GM18498 (cell line): ENCODE data around the gene CCDC169.
"Not testable (repeated sequence)": the region's sequence is repeated elsewhere in the genome, so short reads cannot be mapped to it uniquely, and the experiment has no call there.

Experiments used
- ATAC-seq: cut with Tn5 transposase; IDR thresholded peaks from one replicate; pipeline ENCODE4 v1.9.1; 2021; ENCODE audit warnings: mild to moderate bottlenecking, moderate library complexity; ENCODE audit not compliant: unreplicated experiment

The CCDC169 gene

DNA sequence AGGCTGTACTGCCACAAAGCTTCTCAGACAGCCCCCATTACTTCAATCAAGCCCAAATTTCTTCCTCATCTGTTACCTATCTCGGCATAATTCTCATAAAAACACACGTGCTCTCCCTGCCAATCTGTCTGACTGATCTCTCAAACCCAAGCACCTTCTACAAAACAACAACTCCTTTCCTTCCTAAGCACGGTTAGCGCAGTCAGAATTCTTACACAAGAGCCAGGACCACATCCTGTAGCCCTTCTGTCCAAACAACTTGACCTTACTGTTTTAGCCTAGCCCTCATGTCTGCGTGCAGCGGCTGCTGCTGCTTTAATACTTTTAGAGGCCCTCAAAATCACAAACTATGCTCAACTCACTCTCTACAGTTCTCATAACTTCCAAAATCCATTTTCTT lies 22.2 kb upstream of the CCDC169 start:
- ATAC-seq, result not testable (repeated sequence)

DNA sequence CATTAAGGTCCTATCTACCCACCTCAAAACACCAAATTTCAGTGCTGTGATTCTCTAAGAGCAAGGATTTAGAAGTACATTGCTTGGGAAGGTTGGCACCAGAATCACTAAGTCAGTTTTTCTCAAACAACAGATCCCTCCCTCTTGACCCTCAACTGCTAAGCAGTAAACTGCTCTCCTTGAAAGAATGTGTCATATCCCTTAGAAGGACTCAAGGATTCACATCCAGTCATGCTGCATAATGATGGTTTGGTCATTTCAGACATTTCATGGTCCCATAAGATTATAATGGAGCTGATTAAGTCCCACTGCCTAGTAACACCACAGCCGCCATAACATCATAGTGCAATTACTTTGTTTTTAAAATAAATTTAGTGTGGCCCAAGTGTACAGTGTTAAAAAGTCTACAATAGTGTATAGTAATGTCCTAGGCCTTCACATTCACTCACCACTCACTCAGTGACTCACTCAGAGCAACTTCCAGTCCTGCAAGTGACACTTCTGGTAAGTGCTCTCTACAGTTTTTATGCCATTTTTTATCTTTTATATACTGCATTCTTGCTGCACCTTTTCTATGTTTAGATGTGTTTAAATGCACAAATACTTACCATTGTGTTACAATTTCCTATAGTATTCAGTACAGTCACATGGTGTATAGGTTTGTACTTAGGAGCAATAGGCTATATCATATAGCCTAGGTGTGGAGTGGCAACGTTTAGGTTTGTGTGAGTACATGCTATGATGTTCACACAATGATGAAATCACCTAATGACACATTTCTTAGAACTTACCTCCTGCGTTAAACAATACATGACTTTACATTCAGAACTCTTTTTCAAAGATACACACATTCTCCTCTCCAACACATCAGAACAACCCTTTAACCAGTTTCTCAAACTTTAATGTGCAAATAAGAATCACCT lies 15.7 kb upstream of the CCDC169 start:
- no peak for ATAC-seq

DNA sequence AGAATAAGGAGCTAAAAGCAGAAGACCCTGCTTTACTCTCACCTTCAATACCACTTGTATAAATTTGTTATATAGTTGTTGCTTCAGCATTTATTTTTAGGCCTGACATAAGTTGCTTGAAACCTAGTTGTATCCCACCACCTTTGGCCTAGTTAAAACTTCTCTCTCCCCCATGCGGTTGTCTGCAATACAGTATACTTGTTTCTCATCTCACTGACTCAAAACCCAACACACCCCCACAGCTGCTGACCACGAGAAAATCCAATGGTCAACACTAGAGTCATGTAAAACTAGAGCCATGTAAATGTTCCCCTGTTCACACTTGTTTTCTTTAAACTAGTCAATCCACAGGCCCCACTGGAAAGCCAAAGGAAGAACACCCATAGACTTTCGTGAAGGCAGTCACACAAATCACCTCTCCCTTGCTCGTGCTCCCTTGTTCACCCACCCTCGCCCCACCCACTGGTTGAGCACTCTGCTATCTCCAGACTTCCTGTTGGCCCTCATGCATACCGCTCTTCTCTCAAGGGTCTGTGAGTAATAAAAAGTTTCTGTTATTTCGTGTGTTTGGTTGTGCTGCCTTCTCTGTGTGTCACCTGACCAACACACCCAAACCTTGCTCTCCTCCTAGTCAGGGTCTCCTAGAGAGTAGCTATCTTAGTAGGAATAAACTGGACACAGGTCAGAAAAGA lies 12.9 kb upstream of the CCDC169 start:
- no peak for ATAC-seq

DNA sequence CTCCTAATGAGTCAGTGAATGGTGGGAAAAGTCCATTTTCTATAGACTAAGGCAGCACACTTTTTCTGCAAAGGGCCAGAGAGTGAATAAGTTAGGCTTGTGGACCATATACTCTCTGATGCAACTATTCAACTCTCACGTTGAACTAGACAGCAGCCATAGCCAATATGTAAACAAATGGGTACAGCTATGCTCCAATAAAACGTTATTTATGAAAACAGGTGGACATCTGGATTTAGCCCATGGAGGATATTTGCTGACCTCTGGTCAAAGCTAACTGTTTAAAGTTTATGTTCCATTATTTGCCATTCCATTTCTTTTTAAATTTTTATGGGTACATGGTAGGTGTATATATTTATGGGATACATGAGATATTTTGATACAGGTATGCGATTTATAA lies 4.7 kb upstream of the CCDC169 start:
- no peak for ATAC-seq

DNA sequence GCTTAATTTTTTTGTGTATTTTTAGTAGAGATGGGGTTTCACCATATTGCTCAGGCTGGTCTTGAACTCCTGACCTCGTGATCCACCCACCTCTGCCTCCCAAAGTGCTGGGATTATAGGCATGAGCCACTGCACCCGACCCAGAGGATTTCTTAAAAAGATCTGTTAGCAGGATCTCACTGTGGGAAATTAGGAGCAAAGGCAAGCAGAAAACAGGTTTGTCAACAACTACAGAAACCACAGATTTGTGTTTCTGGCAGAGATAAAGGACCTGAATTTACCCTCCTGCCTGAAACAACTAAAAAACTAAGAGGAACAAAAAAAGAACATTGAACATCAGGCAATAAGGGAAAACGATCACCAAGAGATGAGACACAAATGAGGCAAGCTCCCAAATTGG lies 1.9 kb upstream of the CCDC169 start:
- not testable (repeated sequence) for ATAC-seq

DNA sequence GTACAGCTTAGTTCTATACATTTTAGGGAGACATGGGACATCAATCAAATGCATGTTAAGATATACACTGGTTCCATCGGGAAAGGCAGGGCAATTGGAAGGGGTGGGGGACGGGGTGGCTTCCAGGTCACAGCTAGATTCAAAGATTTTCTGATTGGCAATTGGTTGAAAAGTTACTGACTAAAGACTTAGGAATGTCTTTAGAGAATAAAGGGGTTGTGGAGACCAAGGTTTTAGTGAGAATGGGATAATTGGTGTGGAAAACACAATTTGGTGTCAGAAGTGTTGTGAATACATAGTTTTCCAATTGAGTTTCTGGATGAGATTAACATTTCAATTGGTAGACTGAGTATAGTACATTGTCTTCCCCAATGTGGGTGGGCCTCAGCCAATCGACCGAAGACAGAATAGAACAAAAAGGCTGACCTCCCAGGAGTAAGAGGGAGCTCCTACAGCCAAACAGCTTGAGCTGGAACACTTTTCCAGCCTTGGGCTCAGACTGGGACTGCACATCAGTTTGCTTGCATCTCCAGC lies 988 bp upstream of the CCDC169 start:
- ATAC-seq, result no peak

DNA sequence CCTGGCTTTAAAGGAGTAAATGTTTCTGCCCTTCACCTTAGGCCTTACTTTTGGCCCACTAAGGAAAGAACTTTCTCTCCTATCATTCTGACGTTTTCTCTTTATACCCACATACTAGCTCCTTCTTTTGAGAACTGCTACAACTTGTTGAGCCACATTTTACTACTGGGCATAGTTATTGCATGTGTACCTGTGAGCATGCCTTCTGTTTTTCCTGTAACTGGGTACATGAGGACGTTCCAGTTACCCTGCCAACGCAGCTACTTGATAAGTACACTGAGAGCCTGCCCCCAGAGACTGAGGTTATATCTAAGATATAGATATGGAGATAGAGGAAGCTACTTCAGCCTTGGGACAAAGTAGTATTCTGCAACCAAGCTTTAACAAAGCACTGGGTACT lies 3.5 kb downstream of the CCDC169 start:
- ATAC-seq, result no peak

DNA sequence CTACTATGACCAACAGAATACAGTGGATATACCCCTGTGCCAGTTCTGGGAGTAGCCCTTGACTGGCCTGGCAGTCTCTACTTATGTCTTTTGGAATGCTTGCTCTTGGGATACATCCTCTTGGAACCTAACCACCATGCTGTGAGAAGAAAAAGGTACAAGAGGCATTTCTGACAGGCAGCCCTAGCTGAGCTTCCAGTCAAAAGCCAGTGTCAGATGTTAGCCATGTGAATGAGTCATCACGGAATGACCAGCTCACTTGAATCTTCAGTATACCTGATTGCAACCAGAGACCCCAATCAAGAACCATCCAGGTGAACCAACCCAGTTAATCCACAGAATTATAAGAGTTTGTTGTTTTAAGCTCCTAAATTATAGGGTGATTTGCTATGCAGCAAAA lies 4.1 kb downstream of the CCDC169 start:
- ATAC-seq, result no peak

DNA sequence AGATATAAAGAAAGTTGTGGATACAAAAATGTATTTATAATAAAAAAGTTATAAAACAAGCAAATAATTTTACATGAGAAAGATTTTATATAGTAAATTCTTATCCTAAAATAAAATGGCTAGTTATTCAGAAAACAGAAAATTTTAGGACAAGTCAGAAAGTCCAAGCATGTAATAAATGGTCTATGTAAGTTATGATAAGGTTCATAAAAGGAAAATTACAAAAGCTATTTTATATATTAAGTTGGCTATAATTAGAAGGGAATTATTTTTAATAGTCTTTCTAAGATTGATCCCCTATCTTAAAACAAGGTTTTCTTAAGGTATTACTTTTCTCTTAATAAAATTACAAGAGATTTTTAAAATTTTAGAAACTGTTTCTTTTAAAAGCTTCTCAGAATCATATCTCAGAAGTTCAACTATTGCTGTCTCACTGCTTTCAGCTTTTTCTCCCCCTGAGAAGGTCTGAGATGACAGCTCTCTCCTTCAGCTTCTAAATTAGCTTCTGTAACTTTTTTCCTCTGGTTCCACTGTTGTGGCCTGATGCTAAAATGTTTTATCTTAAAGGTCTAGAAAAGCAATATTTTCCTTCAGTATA lies 8.7 kb downstream of the CCDC169 start:
- no peak for ATAC-seq

DNA sequence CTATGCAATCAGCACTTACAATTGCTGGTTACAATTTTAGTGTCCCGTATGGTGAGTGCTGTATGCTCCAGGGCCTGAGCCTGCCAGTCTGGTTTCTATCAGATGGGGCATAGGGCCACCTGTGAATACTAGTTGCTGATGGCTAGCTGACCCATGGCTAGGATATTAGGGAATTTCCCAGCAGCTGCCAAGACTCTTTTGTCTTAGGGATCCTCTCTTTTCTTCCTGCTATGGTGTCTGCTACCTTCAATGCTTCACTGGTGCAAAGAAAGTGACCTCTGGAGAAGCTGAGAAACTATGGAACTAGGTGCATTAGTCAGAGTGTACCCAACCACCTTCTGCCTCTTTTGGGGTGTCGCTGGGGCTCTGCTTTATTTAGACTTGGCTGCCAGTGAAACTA lies 11.6 kb downstream of the CCDC169 start:
- no peak for ATAC-seq

DNA sequence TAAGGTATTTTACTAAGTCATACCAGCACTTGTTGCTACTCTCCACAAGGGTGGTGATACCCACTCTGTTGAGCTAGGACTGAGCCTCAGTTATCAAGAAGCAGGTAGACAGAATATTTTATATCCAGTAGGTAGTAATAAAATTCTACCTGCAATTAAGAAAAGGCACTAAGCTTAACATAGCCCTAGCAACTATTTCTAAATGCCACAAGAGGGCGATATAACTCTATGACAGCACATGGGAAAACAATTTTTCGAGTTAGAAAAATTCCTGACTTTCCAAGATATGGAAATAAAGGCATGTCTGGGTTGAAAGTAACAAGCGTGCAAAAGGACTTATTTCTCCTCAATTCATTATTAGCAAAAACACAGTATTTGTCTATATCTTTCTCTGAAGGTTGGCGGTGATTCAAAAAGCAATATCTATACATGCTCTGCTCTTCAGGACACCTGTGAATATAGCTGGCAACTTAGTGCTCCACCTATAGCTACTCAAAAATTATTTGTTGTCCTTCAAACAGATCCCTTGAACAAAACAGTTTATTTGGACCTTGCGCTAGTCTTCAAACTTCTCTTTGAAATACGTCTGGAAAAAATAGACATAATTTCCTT lies 14.7 kb downstream of the CCDC169 start:
- peak; percentile 47 for ATAC-seq

DNA sequence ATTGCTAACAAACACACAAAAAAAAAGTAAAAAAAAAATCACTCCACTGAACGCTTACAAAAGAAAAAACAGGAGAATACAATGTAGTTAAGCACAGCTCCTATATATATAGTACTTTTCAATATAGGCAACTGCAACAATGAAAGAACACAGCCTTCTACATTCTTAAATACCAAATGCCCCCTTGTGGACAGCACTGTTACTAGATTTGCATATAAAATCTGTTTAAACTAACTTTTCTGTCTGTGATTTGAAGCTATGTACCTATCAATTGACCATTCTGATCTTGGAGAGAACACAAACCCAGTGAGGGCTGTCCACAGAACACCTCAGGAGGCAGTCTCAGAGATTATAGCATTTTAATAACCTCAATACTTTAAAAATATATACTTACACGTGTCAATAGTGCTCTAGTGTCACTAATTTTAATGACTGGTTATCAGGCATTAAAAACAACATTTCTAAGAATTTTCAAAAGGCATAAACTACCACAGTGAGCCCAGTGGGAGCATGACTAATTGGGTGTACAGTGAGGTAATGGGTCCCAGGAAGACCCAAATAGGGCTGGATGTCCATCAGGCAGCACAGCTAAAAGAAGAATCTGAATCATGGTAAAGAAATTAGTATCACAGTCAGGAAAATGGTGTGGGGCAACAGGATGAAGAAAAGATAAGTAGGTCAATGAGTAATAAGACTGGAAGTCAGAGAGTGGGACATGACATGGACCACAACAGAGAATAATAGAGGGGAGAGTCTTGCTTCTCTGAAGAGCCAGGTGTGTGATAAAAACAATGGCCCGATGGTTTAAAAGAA lies 22.2 kb downstream of the CCDC169 start:
- ATAC-seq, result no peak

DNA sequence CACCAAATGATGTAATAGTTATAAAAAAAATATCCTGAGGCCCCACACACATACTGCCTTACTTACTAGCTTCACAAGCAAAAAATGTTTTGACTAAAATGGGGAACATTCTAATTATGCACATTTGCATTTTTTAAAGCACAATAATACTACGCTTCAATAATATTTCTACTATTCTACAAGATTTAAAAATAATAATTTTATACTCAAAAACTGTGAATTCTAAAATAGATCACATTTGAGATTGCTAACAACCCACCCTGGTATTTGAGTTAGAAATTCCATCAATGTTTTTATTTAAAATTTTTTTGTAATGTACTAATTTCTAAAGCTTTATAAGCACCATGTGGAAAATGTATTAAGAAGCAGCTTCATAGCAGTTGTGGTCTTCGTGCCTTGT lies 24.2 kb downstream of the CCDC169 start:
- no peak for ATAC-seq

DNA sequence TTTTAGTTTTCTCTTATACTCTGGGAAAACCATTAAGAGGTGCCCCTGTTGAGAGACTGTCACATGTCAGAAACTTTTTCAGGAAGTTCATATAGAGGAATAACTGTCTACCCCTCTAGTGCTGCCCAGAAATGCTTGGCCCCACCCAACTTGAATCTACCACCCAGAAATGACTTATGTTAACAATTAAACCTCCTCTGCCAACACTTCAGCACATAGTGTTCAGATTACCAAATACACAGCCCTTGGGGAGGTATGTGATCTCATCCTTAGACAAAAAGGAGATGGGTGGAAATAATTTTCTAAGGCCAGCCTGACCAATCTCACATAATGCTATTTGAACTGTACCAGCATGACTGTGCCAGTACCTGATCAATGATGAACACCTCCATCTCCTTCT lies 35.6 kb downstream of the CCDC169 start:
- ATAC-seq, result no peak

DNA sequence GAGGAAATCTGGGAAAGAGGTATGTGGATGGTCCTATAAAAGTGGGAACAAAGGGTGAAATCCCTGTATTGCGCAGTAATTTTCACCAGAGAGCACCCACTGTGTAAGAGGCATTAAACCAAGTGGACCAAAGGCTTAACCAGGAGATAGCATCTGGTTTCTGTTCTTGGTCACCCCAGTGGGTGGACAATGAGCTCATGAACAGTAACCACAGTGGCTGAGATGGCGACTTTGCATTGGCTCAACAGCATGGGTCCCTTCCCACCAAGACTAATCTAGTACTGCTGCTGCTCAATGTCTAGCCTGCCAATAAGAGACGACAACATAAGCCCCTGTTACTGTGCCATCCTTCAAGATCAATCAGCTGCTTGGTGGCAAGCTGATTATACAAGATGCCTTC lies 36.6 kb downstream of the CCDC169 start:
- no peak for ATAC-seq

DNA sequence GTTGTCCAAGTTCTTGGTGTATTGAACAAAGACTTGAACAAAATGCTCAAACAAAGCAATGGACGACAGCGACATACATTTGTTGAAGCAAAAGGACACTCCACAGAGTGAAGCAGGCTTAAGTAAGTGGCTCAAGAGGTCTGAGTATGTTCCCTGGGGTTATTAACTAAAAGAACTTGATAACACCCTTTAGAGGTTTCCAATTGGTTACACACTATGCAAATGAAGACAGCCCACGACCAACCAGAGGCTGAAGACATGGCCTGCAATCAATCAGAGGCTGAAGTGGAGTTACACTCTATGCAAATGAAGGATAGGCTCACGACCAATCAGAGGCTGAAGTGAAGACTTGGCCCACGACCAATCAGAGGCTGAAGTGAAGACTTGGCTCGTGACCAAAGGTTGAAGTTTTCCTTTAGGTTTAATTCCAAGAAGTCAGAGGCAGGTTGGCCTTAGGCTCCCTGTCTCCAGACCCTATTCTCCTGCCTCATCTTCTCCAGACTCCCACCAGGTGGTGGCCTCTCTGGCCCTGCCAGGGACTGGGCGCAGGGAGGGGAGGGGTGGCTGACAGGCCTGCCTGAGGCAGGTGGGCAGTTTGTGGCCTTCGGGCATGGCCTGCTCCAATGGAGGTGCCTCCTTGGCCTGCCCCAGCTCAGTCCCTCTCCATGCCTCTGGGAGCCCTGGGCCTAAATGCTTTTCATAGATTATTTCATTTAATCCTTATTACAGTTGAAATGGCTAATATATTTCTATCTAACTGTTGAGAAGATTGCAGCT lies 38.1 kb downstream of the CCDC169 start:
- ATAC-seq, result no peak

DNA sequence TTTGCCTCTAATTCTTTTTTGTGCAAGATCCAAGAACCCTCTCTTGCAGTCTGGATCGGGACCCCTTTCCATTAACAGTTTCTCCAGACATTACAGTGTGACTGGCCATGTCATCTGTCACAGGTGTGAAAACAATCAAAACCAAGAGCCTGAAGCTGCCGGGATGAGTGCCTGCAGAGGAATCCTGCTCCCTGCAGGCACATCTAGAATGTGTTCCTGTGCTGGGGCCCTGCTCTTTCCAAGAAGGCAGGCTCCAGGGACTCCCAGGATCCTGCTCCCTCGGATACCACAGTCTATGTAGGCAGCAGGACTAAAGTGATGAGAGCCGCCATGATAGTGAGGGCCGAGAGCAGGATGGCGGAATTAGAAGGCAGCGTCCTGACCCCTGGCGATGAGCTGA lies 38.8 kb downstream of the CCDC169 start:
- ATAC-seq, result no peak

DNA sequence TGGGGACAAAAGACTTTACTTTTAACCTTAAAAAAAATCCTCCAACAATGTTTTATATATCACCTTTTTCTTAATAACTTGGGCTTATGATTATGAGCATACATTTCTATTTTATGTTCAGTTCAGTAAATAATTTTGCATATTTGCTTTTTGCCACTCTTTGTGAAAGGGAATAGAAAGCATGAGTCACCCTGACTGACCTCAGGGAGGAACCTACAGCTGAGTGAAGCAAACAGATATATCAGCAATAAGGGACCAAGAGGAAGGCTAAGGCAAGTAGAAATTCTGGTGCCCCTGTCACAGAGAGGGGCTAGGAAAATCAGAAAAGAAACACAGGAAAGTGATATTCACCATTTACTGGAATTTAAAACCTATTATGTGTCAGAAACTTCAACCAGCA lies 46.1 kb downstream of the CCDC169 start:
- ATAC-seq, result no peak

DNA sequence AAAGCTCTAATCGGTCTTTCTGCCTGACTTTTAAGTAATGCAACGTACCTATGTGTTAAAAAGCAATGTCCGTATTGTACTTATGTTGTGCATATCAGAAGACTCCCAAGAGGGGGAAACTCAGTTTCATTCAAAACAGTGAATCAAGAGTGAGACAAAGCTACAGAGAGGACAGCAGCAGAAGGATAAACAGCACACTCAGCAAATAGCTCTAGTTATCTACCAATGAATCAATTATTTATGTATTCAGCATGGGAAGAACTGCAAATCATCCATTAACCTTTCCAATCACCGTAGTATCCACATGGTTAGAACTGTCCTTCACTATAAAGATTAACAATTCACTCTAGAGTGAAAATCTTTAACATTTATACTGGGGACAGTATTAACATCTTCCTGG lies 46.6 kb downstream of the CCDC169 start:
- no peak for ATAC-seq

DNA sequence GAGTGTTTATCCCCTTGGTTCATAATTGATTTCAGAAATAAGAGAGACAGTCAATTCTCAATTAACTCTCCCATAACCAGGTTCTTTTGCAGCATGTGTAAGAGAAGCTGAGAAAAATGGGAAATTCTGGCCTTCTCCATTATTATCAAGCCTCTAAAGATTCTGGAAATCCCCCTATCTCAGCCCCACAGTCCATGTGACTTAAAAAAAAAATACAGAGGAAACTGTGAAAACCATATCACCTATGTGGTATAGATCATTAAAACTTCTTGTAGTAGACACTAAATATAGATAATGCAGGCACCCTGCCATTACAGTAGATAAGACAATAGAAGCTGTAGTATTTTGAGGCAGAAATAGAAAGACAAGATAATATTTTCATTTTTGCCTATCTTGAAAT lies 48.9 kb downstream of the CCDC169 start:
- ATAC-seq, result no peak
